MM.1S (cell line): ENCODE measurements around the gene LMNA.

ENCODE experiments used
- DNase-seq: peaks from one replicate; pipeline ENCODE4 v3.0.0-alpha.2; 2015
- H2AFZ ChIP-seq: fragments of 300-600 bp; sonication (generic); 2 replicates; pipeline ENCODE4 v1.6.0; 2016; ENCODE audit warnings: antibody characterized with exemption, low read length
- H3F3A ChIP-seq: fragments of 300-600 bp; sonication (generic); 2 replicates; pipeline ENCODE4 v1.6.1; 2016; ENCODE audit warnings: mild to moderate bottlenecking, antibody characterized with exemption, low read length, moderate library complexity, mixed read lengths; ENCODE audit not compliant: insufficient read depth
- H3K27ac ChIP-seq: fragments of 300-600 bp; sonication (generic); 2 replicates; pipeline ENCODE4 v1.5.1; 2016; ENCODE audit warnings: mild to moderate bottlenecking, low read length
- H3K27me3 ChIP-seq: fragments of 300-600 bp; sonication (generic); replicated peaks from 2 replicates; pipeline ENCODE4 v1.6.0; 2016; ENCODE audit warnings: low read length; ENCODE audit not compliant: insufficient read depth
- H3K36me3 ChIP-seq: fragments of 300-600 bp; sonication (generic); replicated peaks from 2 replicates; pipeline ENCODE4 v1.6.1; 2016; ENCODE audit warnings: mild to moderate bottlenecking, low read length, mixed read lengths; ENCODE audit not compliant: insufficient read depth
- H3K4me1 ChIP-seq: fragments of 300-600 bp; sonication (generic); 2 replicates; pipeline ENCODE4 v1.6.1; 2016; ENCODE audit warnings: low read length, mixed read lengths
- H3K4me2 ChIP-seq: fragments of 300-600 bp; sonication (generic); 2 replicates; pipeline ENCODE4 v1.6.0; 2016; ENCODE audit warnings: low read depth, low read length
- H3K4me3 ChIP-seq: fragments of 300-600 bp; sonication (generic); 2 replicates; pipeline ENCODE4 v1.5.1; 2016; ENCODE audit warnings: low read length, mixed read lengths
- H3K79me2 ChIP-seq: fragments of 300-600 bp; sonication (generic); 2 replicates; pipeline ENCODE4 v1.6.1; 2016; ENCODE audit warnings: mixed run types, low read length, mixed read lengths
- H3K9ac ChIP-seq: fragments of 300-600 bp; sonication (generic); 2 replicates; pipeline ENCODE4 v1.6.1; 2016; ENCODE audit warnings: low read length, mixed read lengths
- H3K9me2 ChIP-seq: fragments of 300-600 bp; sonication (generic); replicated peaks from 2 replicates; pipeline ENCODE4 v1.6.1; 2016; ENCODE audit warnings: mild to moderate bottlenecking, low read length, mixed read lengths; ENCODE audit not compliant: insufficient read depth
- H3K9me3 ChIP-seq: fragments of 300-600 bp; sonication (generic); replicated peaks from 2 replicates; pipeline ENCODE4 v1.6.1; 2016; ENCODE audit warnings: mild to moderate bottlenecking, low read length, mixed read lengths; ENCODE audit not compliant: insufficient read depth
- H4K20me1 ChIP-seq: fragments of 300-600 bp; sonication (generic); 2 replicates; pipeline ENCODE4 v1.6.1; 2016; ENCODE audit warnings: mild to moderate bottlenecking, low read length, moderate library complexity, mixed read lengths; ENCODE audit not compliant: insufficient read depth
- EZH2 ChIP-seq: fragments of 300-600 bp; sonication (generic); optimal IDR thresholded peaks from 2 replicates; pipeline ENCODE3; 2017; ENCODE audit warnings: low read depth, mild to moderate bottlenecking, antibody characterized with exemption, low read length, mixed read lengths
- EZH2phosphoT487 ChIP-seq: fragments of 300-600 bp; sonication (generic); IDR thresholded peaks from 2 replicates; pipeline ENCODE4 v1.6.1; 2018; ENCODE audit warnings: antibody characterized with exemption, low read length
- TF ChIP-seq, protein P1 (sequence below): fragments of 300-600 bp; sonication (generic); IDR thresholded peaks from 2 replicates; pipeline ENCODE4 v1.5.1; 2016; ENCODE audit warnings: antibody characterized with exemption, low read length, mixed read lengths

The LMNA gene

DNA sequence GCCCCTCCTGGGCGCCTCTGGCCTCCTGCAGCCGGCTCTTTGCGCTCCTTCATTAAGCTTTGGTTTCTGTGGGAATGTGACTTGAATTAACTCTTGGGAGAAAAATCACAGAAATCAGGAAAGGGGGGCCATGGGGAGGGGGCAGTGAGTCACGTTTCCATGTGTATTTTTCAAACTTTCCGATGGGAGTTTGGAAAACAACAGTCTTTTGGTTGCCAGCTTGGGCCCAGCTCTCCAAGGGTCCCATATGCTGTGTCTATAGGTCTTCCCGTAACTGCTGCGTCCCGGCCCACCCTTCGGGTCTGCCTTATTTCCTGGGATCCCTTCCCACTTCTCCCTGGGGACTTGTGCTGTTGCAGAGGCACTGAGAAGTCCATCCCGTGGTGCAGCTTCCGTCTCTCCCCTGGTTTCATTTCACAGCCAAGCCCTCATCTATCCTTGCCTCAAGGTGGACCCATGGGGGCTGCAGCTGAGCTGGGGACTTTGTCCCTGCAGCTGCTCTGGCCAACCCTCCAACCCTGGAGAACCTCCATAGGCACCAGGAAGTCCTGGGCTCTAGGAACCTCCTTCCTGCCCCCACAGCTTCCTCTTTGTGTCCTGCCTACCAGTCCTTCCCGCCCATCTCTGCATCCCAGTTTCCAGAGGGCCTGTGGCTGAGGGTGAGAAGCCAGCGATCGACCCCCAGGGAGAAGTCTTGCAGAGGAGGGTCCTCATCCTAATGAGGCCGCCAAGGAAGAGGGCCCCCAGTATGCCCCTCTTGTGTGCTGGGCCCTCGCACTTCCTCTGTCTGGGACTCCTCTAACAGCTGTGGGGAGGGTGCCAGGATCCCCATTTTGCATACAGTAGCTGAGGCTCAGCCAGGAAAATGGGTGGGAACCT lies 11.6 kb upstream of the LMNA start:
- Histone ChIP-seq H3K27me3 (no peaks in the 10 kb centered on the region), H3K4me1 (peaks cover 17% of the 10 kb centered on the region), H3K9ac (no peak overlapping the region), H3K4me3 (no peak overlapping the region), H3K9me2 (no peaks in the 10 kb centered on the region), H2AFZ (no peak overlapping the region), H3K36me3 (no peaks in the 10 kb centered on the region), H3K9me3 (no peaks in the 10 kb centered on the region), H3K4me2 (no peak overlapping the region), H4K20me1 (no peaks in the 10 kb centered on the region), H3K79me2 (no peaks in the 10 kb centered on the region), H3F3A (peaks cover 17% of the 10 kb centered on the region; the same call in 1 of the 2 replicates), H3K27ac (no peak overlapping the region)
- DNase-seq = no peak
- TF ChIP-seq EZH2 = no peak
- TF ChIP-seq, protein P1, sequence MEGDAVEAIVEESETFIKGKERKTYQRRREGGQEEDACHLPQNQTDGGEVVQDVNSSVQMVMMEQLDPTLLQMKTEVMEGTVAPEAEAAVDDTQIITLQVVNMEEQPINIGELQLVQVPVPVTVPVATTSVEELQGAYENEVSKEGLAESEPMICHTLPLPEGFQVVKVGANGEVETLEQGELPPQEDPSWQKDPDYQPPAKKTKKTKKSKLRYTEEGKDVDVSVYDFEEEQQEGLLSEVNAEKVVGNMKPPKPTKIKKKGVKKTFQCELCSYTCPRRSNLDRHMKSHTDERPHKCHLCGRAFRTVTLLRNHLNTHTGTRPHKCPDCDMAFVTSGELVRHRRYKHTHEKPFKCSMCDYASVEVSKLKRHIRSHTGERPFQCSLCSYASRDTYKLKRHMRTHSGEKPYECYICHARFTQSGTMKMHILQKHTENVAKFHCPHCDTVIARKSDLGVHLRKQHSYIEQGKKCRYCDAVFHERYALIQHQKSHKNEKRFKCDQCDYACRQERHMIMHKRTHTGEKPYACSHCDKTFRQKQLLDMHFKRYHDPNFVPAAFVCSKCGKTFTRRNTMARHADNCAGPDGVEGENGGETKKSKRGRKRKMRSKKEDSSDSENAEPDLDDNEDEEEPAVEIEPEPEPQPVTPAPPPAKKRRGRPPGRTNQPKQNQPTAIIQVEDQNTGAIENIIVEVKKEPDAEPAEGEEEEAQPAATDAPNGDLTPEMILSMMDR = no peak
- TF ChIP-seq EZH2phosphoT487 = no peak

DNA sequence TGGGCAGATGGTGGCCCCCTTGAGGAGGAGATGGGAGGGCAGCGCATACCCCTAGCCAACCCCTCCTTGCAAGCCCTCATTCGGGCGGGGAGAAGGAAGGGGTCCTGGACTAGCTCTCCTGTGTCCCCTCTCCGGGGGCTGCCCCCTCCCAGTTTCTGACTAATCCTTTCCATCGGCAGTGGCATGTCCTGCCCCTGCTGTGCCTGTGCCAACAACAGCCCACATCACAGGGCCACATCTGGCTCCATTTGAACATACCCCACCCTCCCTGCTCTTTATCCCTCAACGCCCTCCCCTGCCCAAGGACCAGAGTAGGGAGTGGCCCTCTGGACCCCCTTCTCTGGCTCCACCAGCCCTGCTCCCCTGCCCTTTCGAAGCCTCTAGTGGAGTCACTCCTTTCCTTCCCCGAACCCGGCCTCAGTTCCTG lies 11.0 kb upstream of the LMNA start:
- TF ChIP-seq, protein P1 = no peak
- TF ChIP-seq EZH2 (no peak), EZH2phosphoT487 (no peak)
- Histone ChIP-seq H3K4me2 (no peak overlapping the region), H3K9me2 (no peaks in the 10 kb centered on the region), H4K20me1 (no peaks in the 10 kb centered on the region), H3K79me2 (no peaks in the 10 kb centered on the region), H3K4me1 (peaks cover 17% of the 10 kb centered on the region), H3K27ac (no peak overlapping the region), H3K36me3 (no peaks in the 10 kb centered on the region), H2AFZ (no peak overlapping the region), H3F3A (peaks cover 17% of the 10 kb centered on the region; the same call in 1 of the 2 replicates), H3K9ac (no peak overlapping the region), H3K9me3 (no peaks in the 10 kb centered on the region), H3K27me3 (no peaks in the 10 kb centered on the region), H3K4me3 (no peak overlapping the region)
- DNase-seq = no peak

DNA sequence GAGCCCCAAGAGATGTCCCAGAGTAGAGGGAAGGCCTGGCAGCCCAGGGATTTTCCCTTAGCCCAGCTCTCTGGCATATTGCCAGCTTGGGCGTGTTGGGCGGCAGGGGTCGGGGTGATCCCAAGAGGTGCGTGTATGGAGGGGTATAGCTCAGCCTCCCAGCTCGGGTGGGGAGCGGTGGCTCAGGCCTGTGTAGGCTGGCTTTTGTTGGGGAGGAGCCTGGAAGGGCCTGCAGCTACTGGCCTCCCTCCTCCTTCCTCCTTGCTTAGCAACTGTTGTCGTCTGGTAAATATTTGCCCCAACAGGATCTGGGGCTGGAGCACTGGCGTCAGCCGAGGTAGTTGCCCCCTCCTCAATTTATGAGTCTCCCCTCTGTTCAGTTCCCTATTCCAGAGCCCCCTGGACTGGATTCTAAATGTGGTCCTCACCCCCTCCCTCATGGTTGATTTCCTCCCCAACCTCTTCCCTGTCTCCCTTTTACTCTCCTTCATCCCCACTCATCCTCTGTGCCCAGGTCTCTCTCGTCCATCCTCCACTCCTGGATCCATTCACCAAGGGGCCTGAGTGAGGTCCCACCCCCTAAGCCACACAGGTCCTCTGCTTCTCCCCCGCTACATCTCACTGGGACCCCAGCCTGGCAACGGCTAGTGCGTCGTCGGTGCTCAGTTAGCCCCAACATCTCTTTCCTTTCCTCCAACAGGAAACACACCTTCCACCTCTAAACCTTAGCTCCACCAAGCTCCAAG lies 10.3 kb upstream of the LMNA start:
- no peaks in the 10 kb centered on the region for H3K27me3 ChIP-seq
- H3K79me2 ChIP-seq = no peaks in the 10 kb centered on the region
- no peaks in the 10 kb centered on the region for H3K36me3 ChIP-seq
- H3K4me3 ChIP-seq = no peak overlapping the region
- H4K20me1 ChIP-seq = no peaks in the 10 kb centered on the region
- no peaks in the 10 kb centered on the region for H3K9me3 ChIP-seq
- peaks cover 17% of the 10 kb centered on the region; the same call in 1 of the 2 replicates for H3F3A ChIP-seq
- H3K27ac ChIP-seq = no peak overlapping the region
- H3K9ac ChIP-seq = no peak overlapping the region
- TF ChIP-seq EZH2 (no peak), EZH2phosphoT487 (no peak)
- TF ChIP-seq, protein P1 = no peak
- peaks cover 17% of the 10 kb centered on the region for H3K4me1 ChIP-seq
- H3K9me2 ChIP-seq = no peaks in the 10 kb centered on the region
- H3K4me2 ChIP-seq = no peak overlapping the region
- no peak for DNase-seq
- H2AFZ ChIP-seq = no peak overlapping the region
